Pancreas (tissue), 10 donors: ENCODE measurements around the gene SORCS3. TPM values are rescaled to one million over a fixed set of nuclear protein-coding genes. Genes with fewer than 3 reads are reported as not detected.
A peak's percentile ranks its signal among the peaks of the same experiment; 100 is the strongest.

Source experiments
- ATAC-seq, 4 donors: fragments of 200-7000 bp; cut with Tn5 transposase; one replicate each; pipeline versions ENCODE4 v1.8.0 to v1.9.1; 2020; ENCODE audit warnings: mild to moderate bottlenecking in 4 of 4, moderate library complexity in 4 of 4
- DNase-seq, 6 donors: peaks; one replicate each; pipeline ENCODE4 v3.0.0-alpha.2; 2020
- FAIRE-seq: peaks from 2 replicates; lab custom pipeline; 2012; peaks lifted over from hg19 to GRCh38; lab: Jason Lieb, UNC
- H3K27ac ChIP-seq, 4 donors: fragments of 200-600 bp; sonication (generic); 1 replicate in 3 of 4; 2 replicates in 1 of 4; pipeline versions ENCODE4 v1.5.0 to v1.8.0; 2020
- H3K27me3 ChIP-seq, 4 donors: fragments of 200-600 bp; one replicate each; pipeline ENCODE4 v1.8.0; 2021
- H3K36me3 ChIP-seq, 3 donors: fragments of 200-600 bp; sonication (generic) in 1 of 3; one replicate each; pipeline versions ENCODE4 v1.5.0 to v1.8.0; 2020 to 2021
- H3K4me1 ChIP-seq, 3 donors: fragments of 200-600 bp; one replicate each; pipeline ENCODE4 v1.8.0; 2021
- H3K4me3 ChIP-seq, 4 donors: fragments of 200-600 bp; sonication (generic) in 2 of 4; one replicate each; pipeline versions ENCODE4 v1.5.0 to v1.8.0; 2020 to 2021
- H3K9me3 ChIP-seq, 4 donors: fragments of 200-600 bp; one replicate each; pipeline ENCODE4 v1.8.0; 2021
- WGBS, 2 donors: extraction: QIAGEN DNeasy Blood & Tissue Kit; methylation state at CpG; one replicate each; pipeline ENCODE4 v1.1.7; 2013; 5-methylcytosine and 5-hydroxymethylcytosine counted together
- intact Hi-C, 3 donors: fragments of 100-400 bp; cut with DNase I; formaldehyde crosslinking; loops; one replicate each; pipeline versions ENCODE4 v1.11.1 to v1.14.2; 2022
- polyA plus RNA-seq, 2 donors: library from polyadenylated mRNA; stranded (reverse); fragments of 200-250 nt; gene quantifications; one replicate each; pipeline ENCODE4 v1.2.3, GENCODE V29; 2013
- total RNA-seq, 6 donors: library from RNA; stranded (reverse); fragmentation: NEBNext Ultra II Directional in 4 of 6; extraction: Animal tissue kit (Norgen Biotek cat#: 25700) in 4 of 6; gene quantifications; one replicate each; pipeline versions ENCODE4 v1.2.1 to v1.2.4, GENCODE V29; 2021 to 2023
- TF ChIP-seq, protein P1 (sequence below), 4 donors: fragments of 200-600 bp; sonication (generic) in 3 of 4; IDR thresholded peaks; one replicate each; pipeline versions ENCODE4 v1.5.0 to v1.8.0; 2021; ENCODE audit warnings: antibody characterized with exemption in 4 of 4
- donor health status: healthy with polysubstance abuse.
- donor health status: DM: no; HTN: no; CAD: no; lungs with moderate emphysema.
- donor health status: DM: no; HTN: no; CAD: no.
- donor health status: control.
- donor health status: control.
- donor health status: Bipolar disorder and iron deficiency.
- donor health status: DM: yes; HTN: yes; CAD: no.
- donor health status: DM: no; HTN: no; CAD: no.
- donor health status: DM: no; HTN: no; CAD: no.
- donor health status: DM: yes; HTN: yes; CAD: no.

The SORCS3 gene
- total and polyA plus RNA-seq, 8 donors: 0.02 TPM; not detected in 7

DNA sequence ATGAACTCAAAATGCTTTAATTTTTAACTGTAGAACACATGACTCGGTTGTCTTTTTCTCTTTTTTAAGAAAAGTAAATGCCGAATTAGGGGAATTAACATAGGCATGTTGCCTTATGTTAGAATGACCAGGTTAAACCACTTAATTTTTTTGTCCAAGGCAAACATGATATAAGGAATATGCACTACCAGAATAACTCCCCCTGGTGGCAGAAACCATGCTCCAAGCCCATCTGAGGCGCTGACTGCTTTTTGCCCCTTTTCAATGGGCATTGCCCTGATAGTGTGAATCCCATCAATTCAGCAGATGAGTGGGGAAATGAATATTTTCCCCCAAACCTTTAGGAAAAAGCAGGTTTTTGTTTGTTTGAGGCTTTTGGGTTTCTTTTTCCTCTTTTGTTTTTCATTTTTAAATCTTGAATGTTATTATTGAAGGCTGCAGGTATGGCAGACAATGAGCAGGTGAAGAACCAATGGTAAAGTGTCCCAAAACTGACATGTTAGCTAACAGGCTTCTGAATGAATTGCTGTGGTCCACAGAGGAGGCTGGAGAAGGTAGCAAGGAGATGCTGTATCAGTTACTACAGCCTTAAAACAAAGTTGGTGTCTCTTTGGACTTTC is 284.3 kb downstream of the SORCS3 start:
- no peaks in the 10 kb centered on the region for H3K4me1 ChIP-seq
- FAIRE-seq: no peak
- no peaks in the 10 kb centered on the region for H3K9me3 ChIP-seq
- no peak overlapping the region for H3K4me3 ChIP-seq
- WGBS, 2 donors: 12 to 18% methylated on average over 3 of the region's 3 CpGs
- peak in 3 of 6 donors; percentile 20 to 49 (median 30) for DNase-seq
- no peaks in the 10 kb centered on the region for H3K36me3 ChIP-seq
- intact Hi-C loops: no loop called here
- TF ChIP-seq, protein P1, sequence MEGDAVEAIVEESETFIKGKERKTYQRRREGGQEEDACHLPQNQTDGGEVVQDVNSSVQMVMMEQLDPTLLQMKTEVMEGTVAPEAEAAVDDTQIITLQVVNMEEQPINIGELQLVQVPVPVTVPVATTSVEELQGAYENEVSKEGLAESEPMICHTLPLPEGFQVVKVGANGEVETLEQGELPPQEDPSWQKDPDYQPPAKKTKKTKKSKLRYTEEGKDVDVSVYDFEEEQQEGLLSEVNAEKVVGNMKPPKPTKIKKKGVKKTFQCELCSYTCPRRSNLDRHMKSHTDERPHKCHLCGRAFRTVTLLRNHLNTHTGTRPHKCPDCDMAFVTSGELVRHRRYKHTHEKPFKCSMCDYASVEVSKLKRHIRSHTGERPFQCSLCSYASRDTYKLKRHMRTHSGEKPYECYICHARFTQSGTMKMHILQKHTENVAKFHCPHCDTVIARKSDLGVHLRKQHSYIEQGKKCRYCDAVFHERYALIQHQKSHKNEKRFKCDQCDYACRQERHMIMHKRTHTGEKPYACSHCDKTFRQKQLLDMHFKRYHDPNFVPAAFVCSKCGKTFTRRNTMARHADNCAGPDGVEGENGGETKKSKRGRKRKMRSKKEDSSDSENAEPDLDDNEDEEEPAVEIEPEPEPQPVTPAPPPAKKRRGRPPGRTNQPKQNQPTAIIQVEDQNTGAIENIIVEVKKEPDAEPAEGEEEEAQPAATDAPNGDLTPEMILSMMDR (IDR thresholded peaks at IDR 0.05): peak; percentile 24 to 62 (median 40)
- peak in 2 of 4 donors; percentile 59 to 64 for ATAC-seq
- H3K27me3 ChIP-seq: peaks cover 0 to 4% (median 0%) of the 10 kb centered on the region in 4 donors
- H3K27ac ChIP-seq: no peak overlapping the region

DNA sequence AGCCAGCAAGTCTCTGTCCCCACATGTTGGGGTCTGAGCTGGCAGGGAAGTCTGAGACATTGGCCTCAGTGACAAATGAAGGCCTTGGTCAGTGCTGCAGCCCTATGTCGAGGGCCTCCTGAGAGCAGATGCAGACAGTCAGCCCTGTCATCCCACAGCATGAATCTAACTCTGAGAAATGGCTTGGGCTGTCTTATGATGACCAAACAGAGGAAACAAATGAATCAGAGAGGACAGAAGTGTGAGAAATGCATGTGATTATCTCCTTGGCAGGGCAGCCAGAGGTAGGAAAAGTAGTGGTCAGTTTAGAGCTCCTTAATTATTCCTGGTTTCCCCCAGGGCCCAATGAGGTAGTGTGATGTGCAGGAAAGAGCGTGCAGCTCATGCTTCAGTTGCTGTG is 287.6 kb downstream of the SORCS3 start:
- no peaks in the 10 kb centered on the region for H3K4me1 ChIP-seq
- no peak for DNase-seq
- no peak overlapping the region for H3K4me3 ChIP-seq
- no peak for FAIRE-seq
- H3K27ac ChIP-seq: no peak overlapping the region
- intact Hi-C loops: no loop called here
- no peaks in the 10 kb centered on the region for H3K36me3 ChIP-seq
- ATAC-seq: no peak
- TF ChIP-seq, protein P1 (IDR thresholded peaks at IDR 0.05): no peak
- no peaks in the 10 kb centered on the region for H3K9me3 ChIP-seq
- H3K27me3 ChIP-seq: peaks cover 0 to 4% (median 0%) of the 10 kb centered on the region in 4 donors
- WGBS, 2 donors: 81 to 83% methylated on average over 2 of the region's 2 CpGs

DNA sequence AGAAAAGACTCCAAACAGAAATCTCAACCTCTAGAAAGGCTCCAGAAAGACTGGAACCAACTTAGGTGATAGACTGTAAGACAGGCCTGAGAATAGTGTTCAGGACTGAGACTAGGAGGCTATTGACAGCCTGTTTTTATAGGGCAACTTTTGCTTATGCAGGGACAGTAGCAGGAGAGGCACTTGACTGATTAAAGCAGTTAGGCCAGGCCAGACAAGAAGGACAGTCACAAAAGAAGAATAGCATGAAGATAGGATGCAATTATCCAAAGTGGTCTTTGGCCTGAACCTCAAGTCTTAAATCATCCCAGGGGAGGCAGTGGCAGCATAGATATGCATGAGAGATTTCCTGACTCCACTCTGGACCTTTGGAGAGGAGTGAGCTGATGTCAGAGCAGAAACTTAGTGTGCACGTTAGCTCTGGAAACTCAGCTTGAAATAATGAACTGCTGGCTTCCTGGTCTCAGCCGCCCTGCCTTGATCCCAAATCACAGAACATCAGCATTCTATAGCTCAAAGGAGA is 290.6 kb downstream of the SORCS3 start:
- ATAC-seq (no peak), DNase-seq (no peak), FAIRE-seq (no peak)
- Histone ChIP-seq H3K27me3 (no peaks in the 10 kb centered on the region), H3K4me3 (no peak overlapping the region), H3K27ac (no peak overlapping the region), H3K4me1 (no peaks in the 10 kb centered on the region), H3K36me3 (no peaks in the 10 kb centered on the region), H3K9me3 (no peaks in the 10 kb centered on the region)
- TF ChIP-seq, protein P1 (IDR thresholded peaks at IDR 0.05): no peak
- intact Hi-C loops: no loop called here
- 69 to 86% methylated on average over 2 of the region's 2 CpGs for WGBS, 2 donors

DNA sequence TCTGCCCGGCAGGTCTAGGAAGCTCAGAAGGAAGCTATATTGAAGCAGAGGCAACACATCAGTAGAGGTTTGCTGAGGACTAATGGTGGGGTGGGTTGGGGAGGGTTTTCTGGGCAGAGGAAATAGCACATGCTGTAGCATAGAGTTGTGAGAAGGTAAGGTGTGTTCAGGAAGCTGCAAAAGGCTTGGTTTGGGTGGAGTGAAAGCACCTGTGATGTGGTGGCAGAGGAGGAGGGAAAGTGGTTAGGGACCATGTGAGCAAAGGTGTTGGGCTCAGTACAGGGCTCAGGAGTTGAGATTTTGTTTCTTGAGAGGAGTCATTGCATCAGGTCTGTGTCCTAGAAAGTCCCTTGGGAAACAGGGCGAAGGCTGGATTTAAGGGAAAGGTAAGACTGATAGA is 294.6 kb downstream of the SORCS3 start:
- H3K4me1 ChIP-seq: no peaks in the 10 kb centered on the region
- TF ChIP-seq, protein P1 (IDR thresholded peaks at IDR 0.05): no peak
- no peaks in the 10 kb centered on the region for H3K27me3 ChIP-seq
- H3K4me3 ChIP-seq: no peak overlapping the region
- WGBS, 2 donors: 37 to 57% methylated on average over 2 of the region's 2 CpGs
- H3K27ac ChIP-seq: no peak overlapping the region
- FAIRE-seq (no peak), ATAC-seq (no peak), DNase-seq (no peak)
- intact Hi-C loops: no loop called here
- no peaks in the 10 kb centered on the region for H3K9me3 ChIP-seq
- H3K36me3 ChIP-seq: no peaks in the 10 kb centered on the region

DNA sequence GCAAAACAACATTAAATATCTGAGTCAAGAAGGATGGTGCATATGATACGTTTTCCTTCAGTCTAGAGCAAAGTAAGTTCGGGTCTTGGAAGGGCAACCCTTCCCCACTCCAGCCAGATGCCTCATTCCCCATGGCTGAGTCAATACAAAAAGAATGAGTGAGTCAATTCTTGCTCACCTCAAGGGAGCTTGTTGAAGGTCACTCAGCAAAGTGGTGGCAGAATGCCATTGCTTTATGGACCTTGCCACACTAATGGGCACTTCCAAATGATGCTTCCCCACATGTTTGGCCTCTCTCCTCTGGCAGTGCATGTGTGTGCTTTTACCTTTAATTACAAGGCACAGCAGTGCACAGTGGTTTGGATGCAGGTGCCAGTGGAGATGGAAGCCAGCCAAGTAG is 296.5 kb downstream of the SORCS3 start:
- no peaks in the 10 kb centered on the region for H3K27me3 ChIP-seq
- FAIRE-seq (no peak), ATAC-seq (peak; percentile 90 to 98 (median 95)), DNase-seq (peak in 4 of 6 donors; percentile 51 to 90 (median 75))
- no peaks in the 10 kb centered on the region for H3K9me3 ChIP-seq
- WGBS, 2 donors: 16 to 20% methylated on average over 2 of the region's 2 CpGs
- H3K36me3 ChIP-seq: no peaks in the 10 kb centered on the region
- TF ChIP-seq, protein P1 (IDR thresholded peaks at IDR 0.05): no peak
- no peak overlapping the region for H3K4me3 ChIP-seq
- intact Hi-C loops: no loop called here
- H3K27ac ChIP-seq: no peak overlapping the region
- H3K4me1 ChIP-seq: no peaks in the 10 kb centered on the region
